ENCODE results near the gene SLC38A10.

DNA sequence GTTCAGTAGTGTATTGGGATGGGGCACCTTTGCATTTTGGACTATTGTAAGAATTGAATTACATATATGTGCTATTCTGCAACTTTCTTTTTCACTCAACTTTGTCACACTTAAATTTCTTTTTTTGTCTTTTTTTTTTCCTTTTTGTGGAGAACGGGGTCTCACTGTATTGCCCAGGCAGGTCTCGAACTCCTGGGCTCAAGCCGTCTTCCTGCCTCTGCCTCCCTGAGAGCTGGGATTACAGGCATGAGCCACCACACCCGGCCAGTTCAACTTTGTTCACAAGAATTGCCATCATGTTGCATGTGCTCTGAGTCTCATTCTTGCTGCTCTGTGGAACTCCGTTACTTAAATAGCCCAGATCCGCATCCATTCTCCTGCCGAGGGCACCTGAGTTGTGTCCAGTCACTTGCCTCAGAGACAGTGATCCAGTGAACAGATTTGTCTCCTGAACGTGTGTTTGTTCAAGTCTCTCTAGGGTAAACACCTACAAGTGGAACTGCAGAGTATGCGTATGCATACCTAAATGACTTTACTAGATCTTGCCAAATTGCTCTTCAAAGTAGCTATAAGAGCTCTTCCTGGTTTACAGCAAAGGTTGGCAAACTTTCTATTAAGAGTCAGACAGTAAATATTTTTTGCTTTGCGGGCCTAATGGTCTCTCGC, 3.4 kb upstream of the SLC38A10 start:
- TF ChIP-seq, protein P1, sequence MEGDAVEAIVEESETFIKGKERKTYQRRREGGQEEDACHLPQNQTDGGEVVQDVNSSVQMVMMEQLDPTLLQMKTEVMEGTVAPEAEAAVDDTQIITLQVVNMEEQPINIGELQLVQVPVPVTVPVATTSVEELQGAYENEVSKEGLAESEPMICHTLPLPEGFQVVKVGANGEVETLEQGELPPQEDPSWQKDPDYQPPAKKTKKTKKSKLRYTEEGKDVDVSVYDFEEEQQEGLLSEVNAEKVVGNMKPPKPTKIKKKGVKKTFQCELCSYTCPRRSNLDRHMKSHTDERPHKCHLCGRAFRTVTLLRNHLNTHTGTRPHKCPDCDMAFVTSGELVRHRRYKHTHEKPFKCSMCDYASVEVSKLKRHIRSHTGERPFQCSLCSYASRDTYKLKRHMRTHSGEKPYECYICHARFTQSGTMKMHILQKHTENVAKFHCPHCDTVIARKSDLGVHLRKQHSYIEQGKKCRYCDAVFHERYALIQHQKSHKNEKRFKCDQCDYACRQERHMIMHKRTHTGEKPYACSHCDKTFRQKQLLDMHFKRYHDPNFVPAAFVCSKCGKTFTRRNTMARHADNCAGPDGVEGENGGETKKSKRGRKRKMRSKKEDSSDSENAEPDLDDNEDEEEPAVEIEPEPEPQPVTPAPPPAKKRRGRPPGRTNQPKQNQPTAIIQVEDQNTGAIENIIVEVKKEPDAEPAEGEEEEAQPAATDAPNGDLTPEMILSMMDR (IDR thresholded peaks at IDR 0.05 in 4 of 5, conservative IDR thresholded peaks at IDR 0.05 in 1 of 5) = no peak
- TF ChIP-seq POLR2A (IDR thresholded peaks at IDR 0.05) = no peak
